Activated T-helper 2 cell treated with anti-CD3 and anti-CD28 coated beads, Interferon-gamma antibody, Interleukin-2, Interleukin-4, amounts not matched to agents 10 μg/mL and 5 μg/mL and 100 μg/mL, durations not matched to agents 14 hours and 24 hours and 36 hours (primary cell): ENCODE measurements around the gene KLHL13. TPM values are rescaled to one million over a fixed set of nuclear protein-coding genes. Genes with fewer than 3 reads are reported as not detected.
"Not testable (repeated sequence)": the region's sequence is repeated elsewhere in the genome, so short reads cannot be mapped to it uniquely, and the experiment has no call there.

Experiments
- DNase-seq: peaks from one replicate; pipeline ENCODE4 v3.0.0; 2021; ENCODE audit warnings: low spot score
- H3K27ac Mint-ChIP-seq: one replicate; pipeline ENCODE4 v1.8.0; 2021; ENCODE audit warnings: mixed read lengths
- H3K27me3 Mint-ChIP-seq: one replicate; pipeline ENCODE4 v1.8.0; 2021; ENCODE audit warnings: low read depth, mixed read lengths
- H3K36me3 Mint-ChIP-seq: one replicate; pipeline ENCODE4 v1.8.0; 2021; ENCODE audit warnings: low read depth, mixed read lengths
- H3K4me1 Mint-ChIP-seq: one replicate; pipeline ENCODE4 v1.8.0; 2021; ENCODE audit warnings: low read depth, mixed read lengths
- H3K4me3 Mint-ChIP-seq: one replicate; pipeline ENCODE4 v1.8.0; 2021; ENCODE audit warnings: low read depth, mild to moderate bottlenecking, moderate library complexity, mixed read lengths
- H3K9me3 Mint-ChIP-seq: one replicate; pipeline ENCODE4 v1.8.0; 2021; ENCODE audit warnings: mixed read lengths
- intact Hi-C: fragments of 100-400 bp; cut with micrococcal nuclease; formaldehyde crosslinking; loops from one replicate; pipeline ENCODE4 v1.15.1; 2023
- total RNA-seq: library from RNA; stranded (reverse); gene quantifications from 2 replicates; pipeline ENCODE4 v1.2.3, GENCODE V29; 2022

KLHL13 gene
- total RNA-seq, 1 donor from 2014 or later: 0.32 TPM

DNA sequence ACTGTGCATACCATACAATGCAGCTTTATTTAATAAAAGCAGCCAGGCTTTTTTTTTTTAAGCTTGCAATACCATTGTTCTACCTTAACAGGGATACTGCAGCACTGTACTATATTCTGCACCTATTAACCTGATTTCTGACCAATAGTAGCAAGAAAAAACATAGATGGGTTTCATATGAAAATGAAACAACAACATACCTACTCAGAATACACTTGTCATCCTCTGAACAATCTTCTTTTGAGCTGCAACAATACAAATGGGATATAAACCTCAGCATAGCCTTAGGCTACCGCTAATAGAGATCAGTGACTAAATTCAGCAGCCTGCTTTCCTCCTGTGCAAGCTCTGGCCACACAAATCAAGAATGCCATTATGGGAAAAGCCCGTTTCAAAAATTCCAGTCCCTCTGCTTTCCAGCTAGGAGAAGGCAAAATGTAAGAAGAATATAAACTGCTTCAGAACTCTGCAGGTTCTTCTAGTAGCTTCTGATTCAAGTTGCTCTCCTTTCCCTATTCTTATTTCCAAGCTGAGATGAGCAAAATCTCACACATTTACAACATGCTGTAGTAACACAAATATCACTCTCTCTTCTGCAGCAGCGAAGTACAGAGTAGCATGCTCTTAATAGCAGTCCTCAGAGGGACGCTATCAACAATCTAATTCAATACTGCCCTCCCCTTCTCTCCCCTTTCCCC is 143.4 kb downstream of the KLHL13 start:
- Mint-ChIP-seq H3K9me3 (no peaks in the 10 kb centered on the region), H3K27ac (no peak overlapping the region), H3K36me3 (no peaks in the 10 kb centered on the region), H3K4me3 (no peak overlapping the region), H3K4me1 (no peaks in the 10 kb centered on the region), H3K27me3 (no peaks in the 10 kb centered on the region)
- DNase-seq: no peak
- intact Hi-C loops: no loop called here

DNA sequence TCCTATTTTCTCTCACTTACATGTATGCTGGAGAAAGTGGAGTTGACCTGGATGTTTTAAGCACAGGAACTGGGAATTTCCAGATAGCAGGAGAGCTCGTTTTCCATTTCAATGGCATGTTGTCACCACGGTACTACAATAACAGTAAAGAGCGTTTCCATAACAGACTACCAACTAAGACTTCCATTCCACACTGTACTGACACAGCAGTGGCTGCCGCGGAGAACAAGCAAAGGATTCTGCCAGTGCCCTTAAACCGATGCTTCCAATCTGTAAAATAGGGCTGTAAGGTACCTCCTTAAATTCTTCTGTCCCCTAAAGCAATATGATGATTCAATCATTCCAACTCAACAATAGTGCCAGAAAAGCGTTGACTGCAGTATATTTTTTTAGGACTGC is 143.9 kb downstream of the KLHL13 start:
- no peaks in the 10 kb centered on the region for H3K4me1 Mint-ChIP-seq
- H3K4me3 Mint-ChIP-seq: no peak overlapping the region
- no peaks in the 10 kb centered on the region for H3K36me3 Mint-ChIP-seq
- no peak for DNase-seq
- H3K9me3 Mint-ChIP-seq: no peaks in the 10 kb centered on the region
- intact Hi-C loops: no loop called here
- H3K27me3 Mint-ChIP-seq: no peaks in the 10 kb centered on the region
- no peak overlapping the region for H3K27ac Mint-ChIP-seq

DNA sequence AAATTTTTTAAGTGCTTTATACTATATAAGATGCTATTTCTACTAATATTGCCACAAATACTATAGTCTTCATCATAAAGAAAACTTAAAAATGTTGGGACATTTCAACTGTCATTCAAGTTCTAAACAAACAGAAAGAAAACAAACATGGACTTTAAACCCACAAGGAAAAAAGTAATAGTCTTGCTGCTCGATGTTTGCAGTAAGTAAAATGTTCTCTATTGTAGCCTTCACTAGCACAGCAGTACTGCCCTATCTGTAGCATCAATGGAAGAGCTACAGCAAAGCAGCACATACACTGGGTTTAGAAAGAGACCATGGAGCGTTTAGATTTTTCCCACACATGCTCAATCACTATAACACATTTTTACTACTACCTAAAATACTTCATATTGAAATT is 146.8 kb downstream of the KLHL13 start:
- no peak overlapping the region for H3K27ac Mint-ChIP-seq
- intact Hi-C loops: no loop called here
- no peaks in the 10 kb centered on the region for H3K9me3 Mint-ChIP-seq
- no peak for DNase-seq
- no peaks in the 10 kb centered on the region for H3K27me3 Mint-ChIP-seq
- no peak overlapping the region for H3K4me3 Mint-ChIP-seq
- no peaks in the 10 kb centered on the region for H3K36me3 Mint-ChIP-seq
- H3K4me1 Mint-ChIP-seq: no peaks in the 10 kb centered on the region

DNA sequence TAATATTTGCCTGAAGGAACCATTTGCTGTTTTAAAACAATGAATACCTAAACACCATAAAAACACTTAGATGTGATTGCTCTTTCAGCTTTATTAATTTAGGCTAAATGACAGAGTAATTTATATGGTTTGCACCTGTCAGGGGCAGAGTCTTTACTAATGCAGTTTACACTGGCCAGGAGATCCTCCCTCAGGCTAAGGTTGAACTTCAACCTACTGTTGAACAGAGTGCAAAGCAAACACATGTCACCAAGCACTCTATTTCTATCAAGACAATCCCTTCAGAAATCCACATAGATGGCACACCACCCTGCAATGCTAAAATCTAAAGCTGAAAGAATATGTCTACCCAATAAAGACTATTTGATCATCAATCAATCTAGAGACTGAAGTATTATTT is 147.3 kb downstream of the KLHL13 start:
- intact Hi-C loops: no loop called here
- H3K4me3 Mint-ChIP-seq: no peak overlapping the region
- no peak overlapping the region for H3K27ac Mint-ChIP-seq
- H3K4me1 Mint-ChIP-seq: no peaks in the 10 kb centered on the region
- DNase-seq: no peak
- H3K9me3 Mint-ChIP-seq: no peaks in the 10 kb centered on the region
- H3K36me3 Mint-ChIP-seq: no peaks in the 10 kb centered on the region
- no peaks in the 10 kb centered on the region for H3K27me3 Mint-ChIP-seq

DNA sequence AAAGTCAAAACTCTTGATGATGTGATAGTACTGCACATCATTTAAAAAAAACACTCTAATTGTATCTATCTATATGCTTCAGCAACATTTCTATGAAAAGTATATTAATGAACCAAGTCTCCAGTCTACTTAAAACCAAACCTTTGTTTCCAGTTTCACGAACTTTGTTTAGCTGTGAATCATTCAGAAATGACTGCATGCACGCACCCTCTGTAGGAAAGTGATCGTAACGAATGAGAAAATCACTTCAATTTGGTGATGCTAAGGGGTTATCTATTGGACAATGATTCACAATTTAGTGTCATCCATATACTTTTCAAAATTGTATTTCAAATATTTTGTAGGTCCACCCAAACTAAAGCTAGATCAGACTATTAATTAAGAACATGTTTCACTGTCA is 157.6 kb downstream of the KLHL13 start:
- Mint-ChIP-seq H3K27me3 (no peaks in the 10 kb centered on the region), H3K9me3 (no peaks in the 10 kb centered on the region), H3K4me3 (no peak overlapping the region), H3K4me1 (no peaks in the 10 kb centered on the region), H3K36me3 (no peaks in the 10 kb centered on the region), H3K27ac (no peak overlapping the region)
- DNase-seq: no peak
- intact Hi-C loops: no loop called here

DNA sequence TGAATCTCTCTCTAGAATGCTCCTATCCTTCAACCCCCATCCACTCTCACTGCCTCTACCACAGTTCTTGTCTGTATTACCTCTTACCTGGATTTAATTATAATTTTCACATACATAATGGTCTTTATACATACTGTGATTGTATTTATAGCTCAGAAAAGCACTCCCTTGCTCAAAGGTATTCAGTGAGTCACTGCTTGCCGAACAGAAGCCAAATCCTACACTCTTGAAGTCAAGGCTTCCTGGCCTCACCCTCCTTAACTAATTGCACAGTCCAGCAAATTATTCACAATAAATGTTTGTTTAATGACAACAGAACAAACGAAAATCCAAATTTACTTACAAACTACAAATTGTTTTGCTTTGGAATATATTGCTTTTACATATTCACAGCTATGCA is 159.5 kb downstream of the KLHL13 start:
- no peaks in the 10 kb centered on the region for H3K9me3 Mint-ChIP-seq
- H3K36me3 Mint-ChIP-seq: no peaks in the 10 kb centered on the region
- intact Hi-C loops: no loop called here
- H3K4me3 Mint-ChIP-seq: no peak overlapping the region
- H3K27ac Mint-ChIP-seq: no peak overlapping the region
- H3K4me1 Mint-ChIP-seq: no peaks in the 10 kb centered on the region
- no peaks in the 10 kb centered on the region for H3K27me3 Mint-ChIP-seq
- DNase-seq: no peak

DNA sequence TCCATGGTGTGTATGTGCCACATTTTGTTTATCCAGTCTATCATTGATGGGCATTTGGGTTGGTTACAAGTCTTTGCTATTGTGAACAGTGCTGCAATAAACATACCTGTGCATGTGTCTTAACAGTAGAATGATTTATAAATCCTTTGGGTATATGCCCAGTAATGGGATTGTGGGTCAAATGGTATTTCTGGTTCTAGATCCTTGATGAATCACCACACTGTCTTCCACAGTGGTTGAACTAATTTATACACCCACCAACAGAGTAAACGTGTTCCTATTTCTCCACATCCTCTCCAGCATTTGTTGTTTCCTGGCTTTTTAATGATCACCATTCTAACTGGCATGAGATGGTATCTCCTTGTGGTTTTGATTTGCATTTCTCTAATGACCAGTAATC is 177.3 kb downstream of the KLHL13 start:
- H3K27me3 Mint-ChIP-seq, H3K9me3 Mint-ChIP-seq, H3K4me3 Mint-ChIP-seq, H3K27ac Mint-ChIP-seq, H3K36me3 Mint-ChIP-seq, H3K4me1 Mint-ChIP-seq, intact Hi-C loops, DNase-seq: not testable (repeated sequence)

DNA sequence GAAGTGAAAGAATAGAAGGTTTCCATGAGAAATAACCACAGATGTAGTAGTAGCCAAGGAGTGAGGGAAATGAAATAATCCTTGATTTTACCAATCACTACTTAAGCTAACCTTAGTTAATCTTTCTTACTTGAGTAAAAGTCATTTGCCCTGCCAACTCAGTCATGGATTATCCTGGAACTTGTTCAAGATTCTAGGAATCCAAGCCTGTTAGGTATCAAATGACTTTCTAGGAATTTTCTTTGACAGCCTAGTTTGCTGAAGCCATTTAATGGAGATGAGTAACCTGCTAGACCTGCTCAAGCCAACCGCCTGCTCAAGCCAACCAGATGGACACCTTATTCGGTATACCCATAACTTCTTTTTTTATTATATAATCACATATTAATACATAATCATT is 180.5 kb downstream of the KLHL13 start:
- Mint-ChIP-seq H3K9me3 (no peaks in the 10 kb centered on the region), H3K27me3 (no peaks in the 10 kb centered on the region), H3K36me3 (no peaks in the 10 kb centered on the region)

DNA sequence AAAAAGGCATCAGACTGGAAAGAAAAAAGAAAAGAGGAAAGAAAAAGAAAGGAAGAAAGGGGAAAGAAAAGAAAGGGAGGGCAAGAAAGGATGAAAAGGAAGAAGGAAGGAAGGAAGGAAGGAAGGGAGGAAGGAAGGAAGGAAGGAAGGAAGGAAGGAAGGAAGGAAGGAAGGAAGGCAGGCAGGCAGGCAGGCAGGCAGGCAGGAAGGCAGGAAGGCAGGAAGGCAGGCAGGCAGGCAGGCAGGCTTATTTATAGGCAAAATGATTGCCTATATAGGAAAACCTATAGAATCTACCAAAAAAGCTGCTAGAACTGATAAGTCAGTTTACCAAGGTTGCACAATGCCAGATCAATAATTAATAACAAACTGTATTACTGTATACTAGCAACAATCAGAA is 186.5 kb downstream of the KLHL13 start:
- H3K4me1 Mint-ChIP-seq, intact Hi-C loops, DNase-seq, H3K9me3 Mint-ChIP-seq, H3K27me3 Mint-ChIP-seq, H3K27ac Mint-ChIP-seq, H3K36me3 Mint-ChIP-seq, H3K4me3 Mint-ChIP-seq: not testable (repeated sequence)

More for the DNA sequence above, 180.5 kb downstream of the KLHL13 start:
- no peak for DNase-seq
- H3K4me3 Mint-ChIP-seq: no peak overlapping the region
- H3K27ac Mint-ChIP-seq: no peak overlapping the region
- no peaks in the 10 kb centered on the region for H3K4me1 Mint-ChIP-seq
- intact Hi-C loops: no loop called here

DNA sequence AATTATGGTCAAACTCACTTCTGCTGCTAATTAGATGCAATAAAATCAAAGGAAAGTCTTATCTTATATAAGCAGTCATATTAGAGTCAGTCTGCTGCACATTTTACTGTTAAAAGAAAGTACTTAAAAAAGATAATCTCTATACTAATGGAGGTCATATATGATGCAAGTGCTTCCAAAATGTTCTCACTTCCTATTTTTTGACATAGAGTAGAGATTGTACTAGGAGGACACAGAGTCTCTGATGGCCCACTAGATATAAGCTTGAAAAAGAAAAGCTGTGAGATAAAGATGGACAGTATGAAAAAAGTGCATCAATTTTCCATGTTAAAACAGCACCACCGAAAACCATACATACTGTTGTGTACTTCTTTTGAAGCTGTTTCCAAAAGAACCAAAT is 196.9 kb downstream of the KLHL13 start:
- H3K36me3 Mint-ChIP-seq: no peaks in the 10 kb centered on the region
- no peaks in the 10 kb centered on the region for H3K4me1 Mint-ChIP-seq
- H3K9me3 Mint-ChIP-seq: no peaks in the 10 kb centered on the region
- H3K4me3 Mint-ChIP-seq: no peak overlapping the region
- no peak overlapping the region for H3K27ac Mint-ChIP-seq
- H3K27me3 Mint-ChIP-seq: no peaks in the 10 kb centered on the region
- intact Hi-C loops: no loop called here
- DNase-seq: no peak

DNA sequence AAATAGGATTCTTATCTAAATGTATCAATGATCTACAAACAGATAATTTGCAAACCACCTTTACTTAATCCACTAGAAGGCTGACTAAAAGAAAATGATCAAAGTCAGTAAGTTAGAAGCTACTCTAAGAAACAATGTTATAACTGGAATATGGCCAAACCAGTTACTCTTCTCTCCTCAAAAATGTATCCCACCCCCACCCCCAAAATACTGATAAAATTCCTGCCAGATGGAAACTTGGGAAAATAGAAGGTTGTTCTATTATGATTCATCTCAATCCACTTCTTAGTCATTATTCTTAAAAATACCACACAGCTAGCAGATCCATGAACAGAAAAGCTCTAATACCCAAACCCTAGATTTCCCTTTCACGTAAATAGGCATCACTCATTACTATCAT is 206.4 kb downstream of the KLHL13 start:
- Mint-ChIP-seq H3K27me3 (no peaks in the 10 kb centered on the region), H3K4me1 (no peaks in the 10 kb centered on the region), H3K4me3 (no peak overlapping the region), H3K27ac (no peak overlapping the region), H3K36me3 (no peaks in the 10 kb centered on the region), H3K9me3 (no peaks in the 10 kb centered on the region)
- intact Hi-C loops: no loop called here
- DNase-seq: no peak

DNA sequence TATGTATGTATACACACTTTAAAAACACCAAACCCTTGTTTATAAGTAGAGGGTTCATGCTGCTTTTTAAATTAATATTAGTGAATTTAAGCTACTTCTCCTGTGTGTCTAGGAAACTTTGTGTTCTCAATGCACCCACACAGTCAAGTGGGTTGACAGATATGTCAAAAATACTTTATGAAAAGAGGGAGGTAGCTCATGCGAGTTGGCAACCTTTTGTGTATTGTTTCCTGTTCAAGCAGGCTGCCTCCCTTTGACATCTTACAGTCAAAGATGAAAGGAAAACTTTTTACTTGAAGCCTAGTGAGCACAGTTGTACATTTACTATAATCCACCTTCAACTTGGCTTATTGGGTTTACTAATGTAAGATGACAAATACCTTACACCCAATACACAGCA is 218.4 kb downstream of the KLHL13 start:
- intact Hi-C loops: no loop called here
- DNase-seq: no peak

DNA sequence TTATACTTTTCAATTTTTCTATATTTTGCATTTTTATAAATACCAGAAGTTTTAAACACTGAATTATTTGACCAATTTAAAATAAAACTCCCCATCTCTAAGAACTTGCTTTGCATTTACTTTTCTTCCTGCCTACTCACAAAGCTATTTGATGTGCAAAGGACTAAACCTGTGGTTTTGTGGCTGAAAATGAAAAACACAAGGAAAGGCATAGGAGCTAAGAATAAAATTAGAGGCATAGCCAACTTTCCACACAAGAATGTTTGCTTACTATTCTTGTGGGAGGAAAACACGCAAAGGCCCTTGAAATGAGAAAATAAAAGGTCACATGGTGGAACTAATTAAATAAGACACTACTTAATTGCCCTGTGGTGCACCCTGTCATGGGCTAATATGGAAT is 221.2 kb downstream of the KLHL13 start:
- Mint-ChIP-seq H3K9me3 (no peaks in the 10 kb centered on the region), H3K4me1 (no peaks in the 10 kb centered on the region)
- intact Hi-C loops: no loop called here

More for the DNA sequence above, 218.4 kb downstream of the KLHL13 start:
- H3K9me3 Mint-ChIP-seq: no peaks in the 10 kb centered on the region
- H3K27ac Mint-ChIP-seq: no peak overlapping the region
- no peaks in the 10 kb centered on the region for H3K36me3 Mint-ChIP-seq
- no peaks in the 10 kb centered on the region for H3K4me1 Mint-ChIP-seq
- no peak overlapping the region for H3K4me3 Mint-ChIP-seq
- no peaks in the 10 kb centered on the region for H3K27me3 Mint-ChIP-seq

DNA sequence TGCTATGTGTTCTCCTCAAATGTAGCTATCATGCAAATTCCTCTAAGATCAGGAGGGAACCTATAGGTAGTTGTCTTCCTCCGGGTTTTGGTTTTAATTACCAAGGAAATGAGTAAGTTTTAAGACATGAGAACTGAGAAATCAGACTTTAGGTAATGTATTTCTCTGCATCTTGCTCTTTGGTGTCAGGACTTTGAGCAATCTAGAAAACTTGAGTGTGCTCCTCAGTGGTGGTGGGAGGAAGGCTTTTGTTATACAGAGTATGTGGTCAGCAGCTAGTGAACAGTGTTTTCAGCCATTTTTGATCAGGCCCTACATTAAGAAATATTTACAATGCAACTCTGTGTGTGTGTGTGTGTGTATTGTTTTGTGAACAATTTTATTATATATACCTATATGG is 224.1 kb downstream of the KLHL13 start:
- no peaks in the 10 kb centered on the region for H3K27me3 Mint-ChIP-seq
- no peaks in the 10 kb centered on the region for H3K36me3 Mint-ChIP-seq
- intact Hi-C loops: no loop called here
- H3K27ac Mint-ChIP-seq: no peak overlapping the region
- H3K9me3 Mint-ChIP-seq: no peaks in the 10 kb centered on the region
- no peaks in the 10 kb centered on the region for H3K4me1 Mint-ChIP-seq
- DNase-seq: no peak
- H3K4me3 Mint-ChIP-seq: no peak overlapping the region

More for the DNA sequence above, 221.2 kb downstream of the KLHL13 start:
- no peaks in the 10 kb centered on the region for H3K27me3 Mint-ChIP-seq
- no peak for DNase-seq
- no peak overlapping the region for H3K4me3 Mint-ChIP-seq
- no peaks in the 10 kb centered on the region for H3K36me3 Mint-ChIP-seq
- no peak overlapping the region for H3K27ac Mint-ChIP-seq
